Activated CD8-positive, alpha-beta memory T cell treated with anti-CD3 and anti-CD28 coated beads, Interleukin-2, amount 50 U/mL, for 48 hours (primary cell): ENCODE results near the gene EIF2AK3.
A peak's percentile ranks its signal among the peaks of the same experiment; 100 is the strongest.
"Not testable (repeated sequence)": the region's sequence is repeated elsewhere in the genome, so short reads cannot be mapped to it uniquely, and the experiment has no call there.

Experiments
- DNase-seq: peaks from one replicate; pipeline ENCODE4 v3.0.0-alpha.2; 2020

The EIF2AK3 gene

GRCh38 chr2:88627055-88627855, at the start of gene EIF2AK3:
Gene EIF2AK3 (minus strand): TSS chr2:88627464. CDS start chr2:88627274, 190 bp downstream.
- DNase-seq, result peak; percentile 93

GRCh38 chr2:88673363-88673762, 46.1 kb upstream of the EIF2AK3 start:
- DNase-seq, result no peak

- no peak for DNase-seq
Measured at GRCh38 chr2:88671786-88672427, 44.6 kb upstream of the EIF2AK3 start.

- no peak for DNase-seq
Measured at GRCh38 chr2:88669482-88670214, 42.4 kb upstream of the EIF2AK3 start.

- DNase-seq, result no peak
Measured at GRCh38 chr2:88668862-88669261, 41.6 kb upstream of the EIF2AK3 start.

GRCh38 chr2:88667219-88667618, 40.0 kb upstream of the EIF2AK3 start:
- no peak for DNase-seq

- no peak for DNase-seq
Measured at GRCh38 chr2:88666576-88666975, 39.3 kb upstream of the EIF2AK3 start.

GRCh38 chr2:88660622-88661021, 33.4 kb upstream of the EIF2AK3 start:
- no peak for DNase-seq

- no peak for DNase-seq
Measured at GRCh38 chr2:88659538-88659915, 32.3 kb upstream of the EIF2AK3 start.

- no peak for DNase-seq
Measured at GRCh38 chr2:88658881-88659537, 31.7 kb upstream of the EIF2AK3 start.

GRCh38 chr2:88658326-88658725, 31.1 kb upstream of the EIF2AK3 start:
- DNase-seq, result no peak

- no peak for DNase-seq
Measured at GRCh38 chr2:88657131-88657530, 29.9 kb upstream of the EIF2AK3 start.

GRCh38 chr2:88656690-88657089, 29.4 kb upstream of the EIF2AK3 start:
- DNase-seq, result no peak

GRCh38 chr2:88654714-88655113, 27.4 kb upstream of the EIF2AK3 start:
- no peak for DNase-seq

- no peak for DNase-seq
Measured at GRCh38 chr2:88651646-88652045, 24.4 kb upstream of the EIF2AK3 start.

- DNase-seq, result not testable (repeated sequence)
Measured at GRCh38 chr2:88645291-88645882, 18.1 kb upstream of the EIF2AK3 start.

- DNase-seq, result no peak
Measured at GRCh38 chr2:88642278-88642677, 15.0 kb upstream of the EIF2AK3 start.

- no peak for DNase-seq
Measured at GRCh38 chr2:88641330-88641729, 14.1 kb upstream of the EIF2AK3 start.

- DNase-seq, result no peak
Measured at GRCh38 chr2:88639865-88640264, 12.6 kb upstream of the EIF2AK3 start.

- DNase-seq, result no peak
Measured at GRCh38 chr2:88638743-88639142, 11.5 kb upstream of the EIF2AK3 start.

- no peak for DNase-seq
Measured at GRCh38 chr2:88638123-88638650, 10.9 kb upstream of the EIF2AK3 start.

GRCh38 chr2:88637464-88637863, 10.2 kb upstream of the EIF2AK3 start:
- no peak for DNase-seq

GRCh38 chr2:88636026-88636425, 8.8 kb upstream of the EIF2AK3 start:
- no peak for DNase-seq
